ENCODE results near the gene ZNF407.

Gene ZNF407

DNA sequence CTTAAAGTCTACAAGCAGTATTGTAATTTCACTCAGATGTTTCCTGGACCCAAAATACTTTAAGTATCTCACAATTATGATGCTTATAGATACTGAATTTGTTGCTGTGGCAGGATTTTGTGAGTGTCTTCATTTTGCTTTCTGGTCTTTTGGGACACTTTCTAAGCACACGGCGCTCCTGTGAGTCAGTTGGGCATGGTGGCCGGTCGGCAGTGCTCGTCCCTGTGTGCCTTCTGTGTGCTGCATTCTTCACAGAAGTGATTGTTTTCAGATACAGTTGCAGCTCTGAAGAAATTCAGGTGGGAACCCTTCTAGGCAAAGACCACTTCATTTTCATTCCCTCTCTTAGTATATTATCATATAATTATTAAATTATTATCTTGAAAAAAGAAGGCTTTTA lies 273.3 kb downstream of the ZNF407 start:
- Histone ChIP-seq H3K4me3 (ENCODE audit: insufficient read length, low read depth) (no peak overlapping the region), H3K27me3 (ENCODE audit: insufficient read depth, insufficient read length) (no peaks in the 10 kb centered on the region), H3K4me1 (ENCODE audit: insufficient read depth, insufficient read length) (no peaks in the 10 kb centered on the region), H3K36me3 (ENCODE audit: insufficient read depth, insufficient read length, low read length) (no peaks in the 10 kb centered on the region), H3K9me3 (ENCODE audit: insufficient read depth, low read length) (no peaks in the 10 kb centered on the region), H3K9ac (ENCODE audit: insufficient read length, low read depth) (no peak overlapping the region)
- TF ChIP-seq YY1 (IDR thresholded peaks at IDR 0.05; ENCODE audit: insufficient read depth, insufficient read length) (no peak), SUZ12 (IDR thresholded peaks at IDR 0.05; ENCODE audit: extremely low read depth, insufficient read depth, insufficient read length) (no peak), ZNF274 (IDR thresholded peaks at IDR 0.05; ENCODE audit: low read depth, low read length) (no peak)
- DNase-seq (ENCODE audit: low read depth, low spot score): no peak

DNA sequence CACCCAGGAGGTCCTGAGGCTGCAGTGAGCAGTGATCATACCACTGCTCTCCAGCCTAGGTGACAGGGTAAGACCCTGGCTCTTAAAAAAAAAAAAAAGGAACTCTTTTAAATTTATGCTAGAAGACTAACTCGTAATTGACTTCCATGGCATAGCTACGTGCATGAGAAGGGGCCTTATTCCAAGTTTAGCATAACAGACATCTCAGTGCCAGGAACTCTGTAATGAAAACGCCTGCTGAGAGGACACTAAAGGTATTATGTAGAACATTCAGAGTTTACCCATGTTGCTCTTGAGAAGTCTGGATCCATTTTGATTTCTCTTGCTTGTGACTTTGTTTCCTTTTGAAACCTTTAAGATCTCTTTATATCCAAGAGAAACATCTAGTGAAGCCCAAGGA lies 276.0 kb downstream of the ZNF407 start:
- H3K27me3 ChIP-seq (ENCODE audit: insufficient read depth, insufficient read length): no peaks in the 10 kb centered on the region
- DNase-seq (ENCODE audit: low read depth, low spot score): no peak
- no peak overlapping the region for H3K4me3 ChIP-seq (ENCODE audit: insufficient read length, low read depth)
- no peaks in the 10 kb centered on the region for H3K9me3 ChIP-seq (ENCODE audit: insufficient read depth, low read length)
- H3K4me1 ChIP-seq (ENCODE audit: insufficient read depth, insufficient read length): no peaks in the 10 kb centered on the region
- no peak overlapping the region for H3K9ac ChIP-seq (ENCODE audit: insufficient read length, low read depth)
- H3K36me3 ChIP-seq (ENCODE audit: insufficient read depth, insufficient read length, low read length): no peaks in the 10 kb centered on the region
- no peak for TF ChIP-seq YY1 (IDR thresholded peaks at IDR 0.05; ENCODE audit: insufficient read depth, insufficient read length)

DNA sequence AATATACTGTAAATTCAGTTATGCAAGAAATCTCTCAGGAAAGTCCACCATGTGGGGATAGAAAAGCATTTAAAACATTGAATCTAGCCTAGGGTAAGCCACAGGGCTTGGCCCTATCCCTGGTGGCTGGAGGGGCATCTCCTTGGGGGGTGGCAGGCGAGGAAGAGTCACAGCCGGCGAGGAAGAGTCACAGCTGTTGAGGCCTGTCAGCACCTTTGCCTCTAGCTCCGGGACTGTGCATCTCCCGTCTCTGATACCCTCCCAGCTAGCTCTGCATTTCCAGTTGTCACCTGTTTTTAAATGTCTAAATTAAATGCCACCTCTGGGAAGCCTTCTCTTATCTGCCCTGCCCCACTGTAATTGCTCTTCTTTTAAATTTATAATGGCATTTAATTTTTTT lies 276.7 kb downstream of the ZNF407 start:
- no peaks in the 10 kb centered on the region for H3K9me3 ChIP-seq (ENCODE audit: insufficient read depth, low read length)
- TF ChIP-seq YY1 (IDR thresholded peaks at IDR 0.05; ENCODE audit: insufficient read depth, insufficient read length) (no peak), ZNF274 (IDR thresholded peaks at IDR 0.05; ENCODE audit: low read depth, low read length) (no peak), SUZ12 (IDR thresholded peaks at IDR 0.05; ENCODE audit: extremely low read depth, insufficient read depth, insufficient read length) (no peak)
- H3K9ac ChIP-seq (ENCODE audit: insufficient read length, low read depth): no peak overlapping the region
- no peak overlapping the region for H3K4me3 ChIP-seq (ENCODE audit: insufficient read length, low read depth)
- no peaks in the 10 kb centered on the region for H3K27me3 ChIP-seq (ENCODE audit: insufficient read depth, insufficient read length)
- no peaks in the 10 kb centered on the region for H3K36me3 ChIP-seq (ENCODE audit: insufficient read depth, insufficient read length, low read length)
- H3K4me1 ChIP-seq (ENCODE audit: insufficient read depth, insufficient read length): no peaks in the 10 kb centered on the region
- no peak for DNase-seq (ENCODE audit: low read depth, low spot score)

DNA sequence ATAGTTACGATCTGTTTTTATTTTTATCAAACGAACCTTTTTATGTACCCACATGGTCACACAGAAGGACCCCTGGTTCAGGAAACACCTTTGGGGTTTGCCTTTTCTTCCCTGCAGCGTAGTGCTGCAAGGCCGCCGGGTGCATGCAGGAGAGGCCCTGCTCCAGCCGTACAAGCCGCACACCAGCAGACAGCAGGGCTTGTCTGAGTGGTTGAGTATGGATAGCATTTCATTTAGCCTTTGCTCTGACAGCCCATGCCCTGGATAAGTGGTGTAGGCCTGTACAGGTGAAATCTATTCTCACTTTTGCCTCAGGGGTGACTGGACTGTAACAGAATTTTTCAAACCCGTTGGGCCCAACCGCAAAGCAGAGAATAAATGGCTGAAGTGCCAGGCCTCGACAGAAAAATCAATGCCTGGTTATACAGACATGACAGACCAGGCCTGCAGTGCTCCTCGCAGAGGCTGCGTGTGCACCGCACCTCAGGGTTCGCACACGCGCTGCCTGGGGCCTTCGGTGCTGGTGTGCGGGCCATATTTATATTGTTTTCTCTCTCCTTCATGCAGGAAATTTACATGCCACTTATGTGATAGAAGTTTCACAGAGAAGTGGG lies 279.1 kb downstream of the ZNF407 start:
- Histone ChIP-seq H3K4me3 (ENCODE audit: insufficient read length, low read depth) (no peak overlapping the region), H3K9me3 (ENCODE audit: insufficient read depth, low read length) (no peaks in the 10 kb centered on the region), H3K27me3 (ENCODE audit: insufficient read depth, insufficient read length) (no peaks in the 10 kb centered on the region), H3K4me1 (ENCODE audit: insufficient read depth, insufficient read length) (no peaks in the 10 kb centered on the region), H3K36me3 (ENCODE audit: insufficient read depth, insufficient read length, low read length) (no peaks in the 10 kb centered on the region), H3K9ac (ENCODE audit: insufficient read length, low read depth) (no peak overlapping the region)
- TF ChIP-seq YY1 (IDR thresholded peaks at IDR 0.05; ENCODE audit: insufficient read depth, insufficient read length): no peak
- TF ChIP-seq ZNF274 (IDR thresholded peaks at IDR 0.05; ENCODE audit: low read depth, low read length): no peak
- TF ChIP-seq SUZ12 (IDR thresholded peaks at IDR 0.05; ENCODE audit: extremely low read depth, insufficient read depth, insufficient read length): no peak
- no peak for DNase-seq (ENCODE audit: low read depth, low spot score)

DNA sequence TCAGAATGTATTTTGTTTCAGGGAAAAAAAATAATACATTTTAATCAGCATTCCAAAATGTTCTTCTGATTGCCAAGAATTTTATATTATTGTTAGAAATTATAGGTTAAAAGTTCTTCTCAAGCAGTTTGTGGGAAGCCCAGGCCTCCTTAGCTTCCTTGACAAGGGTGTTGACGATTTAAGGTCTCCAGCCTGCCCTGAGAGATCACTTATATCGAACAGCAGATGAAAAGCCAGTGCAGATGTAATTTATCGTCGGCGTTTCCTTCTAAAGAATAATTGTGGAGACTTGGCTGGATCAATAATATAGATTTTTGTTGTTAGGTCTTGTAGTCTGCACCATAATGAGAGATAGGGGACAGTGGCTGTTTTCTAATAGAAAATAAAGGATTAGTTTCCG lies 280.6 kb downstream of the ZNF407 start:
- no peaks in the 10 kb centered on the region for H3K4me1 ChIP-seq (ENCODE audit: insufficient read depth, insufficient read length)
- no peaks in the 10 kb centered on the region for H3K27me3 ChIP-seq (ENCODE audit: insufficient read depth, insufficient read length)
- no peak overlapping the region for H3K9ac ChIP-seq (ENCODE audit: insufficient read length, low read depth)
- no peak for TF ChIP-seq YY1 (IDR thresholded peaks at IDR 0.05; ENCODE audit: insufficient read depth, insufficient read length)
- no peak for TF ChIP-seq ZNF274 (IDR thresholded peaks at IDR 0.05; ENCODE audit: low read depth, low read length)
- H3K36me3 ChIP-seq (ENCODE audit: insufficient read depth, insufficient read length, low read length): peaks cover 2% of the 10 kb centered on the region
- no peak for DNase-seq (ENCODE audit: low read depth, low spot score)
- no peak overlapping the region for H3K4me3 ChIP-seq (ENCODE audit: insufficient read length, low read depth)
- H3K9me3 ChIP-seq (ENCODE audit: insufficient read depth, low read length): no peaks in the 10 kb centered on the region

DNA sequence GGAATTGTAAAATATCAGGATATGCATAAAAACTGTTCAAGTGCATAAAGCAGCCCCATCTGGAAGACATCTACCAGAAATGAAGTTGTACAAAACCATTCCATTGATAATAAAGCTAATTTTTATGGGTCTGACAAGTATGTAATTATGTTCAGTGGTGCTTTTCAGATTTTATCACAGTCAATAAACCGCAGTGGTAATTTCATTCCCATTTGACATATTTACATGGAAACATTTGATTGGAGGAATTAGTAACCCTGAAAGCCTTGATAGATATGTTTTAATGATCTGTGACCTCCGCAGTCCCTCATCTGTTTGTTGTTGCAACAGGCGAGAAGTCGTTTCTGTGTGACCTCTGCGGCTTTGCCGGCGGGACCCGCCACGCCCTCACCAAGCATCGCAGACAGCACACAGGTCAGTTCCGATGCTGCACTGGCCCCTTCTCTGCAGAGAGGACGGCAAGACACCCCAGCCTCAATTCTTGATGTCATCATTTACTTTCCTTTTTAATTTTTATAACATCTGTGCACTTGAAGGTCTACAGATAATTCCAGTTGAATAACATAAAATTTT lies 283.1 kb downstream of the ZNF407 start:
- Histone ChIP-seq H3K9ac (ENCODE audit: insufficient read length, low read depth) (no peak overlapping the region), H3K9me3 (ENCODE audit: insufficient read depth, low read length) (no peaks in the 10 kb centered on the region), H3K36me3 (ENCODE audit: insufficient read depth, insufficient read length, low read length) (peaks cover 6% of the 10 kb centered on the region), H3K4me1 (ENCODE audit: insufficient read depth, insufficient read length) (no peaks in the 10 kb centered on the region), H3K27me3 (ENCODE audit: insufficient read depth, insufficient read length) (no peaks in the 10 kb centered on the region), H3K4me3 (ENCODE audit: insufficient read length, low read depth) (no peak overlapping the region)
- TF ChIP-seq YY1 (IDR thresholded peaks at IDR 0.05; ENCODE audit: insufficient read depth, insufficient read length) (no peak), SUZ12 (IDR thresholded peaks at IDR 0.05; ENCODE audit: extremely low read depth, insufficient read depth, insufficient read length) (no peak), ZNF274 (IDR thresholded peaks at IDR 0.05; ENCODE audit: low read depth, low read length) (no peak)
- DNase-seq (ENCODE audit: low read depth, low spot score): no peak

DNA sequence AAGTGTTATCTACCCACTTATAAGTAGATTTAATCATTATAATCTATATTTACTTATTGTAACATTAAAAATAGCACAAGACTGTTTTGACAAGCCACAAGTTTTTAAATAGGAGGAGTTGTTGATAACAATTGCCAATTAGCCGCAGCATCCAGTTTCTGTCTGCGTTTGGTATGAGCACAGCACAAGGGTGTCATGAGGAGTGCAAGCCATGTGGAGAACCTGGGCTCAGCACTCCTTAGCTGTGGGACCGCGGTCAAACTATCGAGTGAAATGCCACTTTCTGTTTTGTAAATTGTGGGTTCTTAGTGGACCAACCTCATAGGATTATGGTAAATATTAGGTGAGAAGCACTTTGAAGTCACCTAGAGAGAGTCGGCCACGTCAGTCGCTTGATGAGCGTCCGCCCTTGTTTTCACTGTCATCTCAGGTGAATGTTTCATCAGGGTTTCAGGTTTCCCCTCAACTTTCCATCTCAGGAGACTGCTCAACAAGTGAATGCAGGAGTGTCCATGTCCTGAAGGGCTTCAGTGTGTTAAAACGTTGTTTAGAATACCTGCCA lies 294.5 kb downstream of the ZNF407 start:
- Histone ChIP-seq H3K9ac (ENCODE audit: insufficient read length, low read depth) (no peak overlapping the region), H3K4me3 (ENCODE audit: insufficient read length, low read depth) (no peak overlapping the region), H3K36me3 (ENCODE audit: insufficient read depth, insufficient read length, low read length) (no peaks in the 10 kb centered on the region), H3K4me1 (ENCODE audit: insufficient read depth, insufficient read length) (no peaks in the 10 kb centered on the region), H3K9me3 (ENCODE audit: insufficient read depth, low read length) (no peaks in the 10 kb centered on the region), H3K27me3 (ENCODE audit: insufficient read depth, insufficient read length) (no peaks in the 10 kb centered on the region)
- no peak for DNase-seq (ENCODE audit: low read depth, low spot score)
- no peak for TF ChIP-seq YY1 (IDR thresholded peaks at IDR 0.05; ENCODE audit: insufficient read depth, insufficient read length)
- no peak for TF ChIP-seq ZNF274 (IDR thresholded peaks at IDR 0.05; ENCODE audit: low read depth, low read length)
- no peak for TF ChIP-seq SUZ12 (IDR thresholded peaks at IDR 0.05; ENCODE audit: extremely low read depth, insufficient read depth, insufficient read length)

All from NT2/D1 (cell line).